GM12874 (cell line): ENCODE results near the gene MAGI2.

Source experiments
- TF ChIP-seq, protein P1 (sequence below): IDR thresholded peaks from 2 replicates; pipeline ENCODE4 v1.5.1; 2011; ENCODE audit warnings: low read depth, mild to moderate bottlenecking, control low read depth, low read length, moderate library complexity; ENCODE audit not compliant: insufficient read depth

Gene MAGI2

DNA sequence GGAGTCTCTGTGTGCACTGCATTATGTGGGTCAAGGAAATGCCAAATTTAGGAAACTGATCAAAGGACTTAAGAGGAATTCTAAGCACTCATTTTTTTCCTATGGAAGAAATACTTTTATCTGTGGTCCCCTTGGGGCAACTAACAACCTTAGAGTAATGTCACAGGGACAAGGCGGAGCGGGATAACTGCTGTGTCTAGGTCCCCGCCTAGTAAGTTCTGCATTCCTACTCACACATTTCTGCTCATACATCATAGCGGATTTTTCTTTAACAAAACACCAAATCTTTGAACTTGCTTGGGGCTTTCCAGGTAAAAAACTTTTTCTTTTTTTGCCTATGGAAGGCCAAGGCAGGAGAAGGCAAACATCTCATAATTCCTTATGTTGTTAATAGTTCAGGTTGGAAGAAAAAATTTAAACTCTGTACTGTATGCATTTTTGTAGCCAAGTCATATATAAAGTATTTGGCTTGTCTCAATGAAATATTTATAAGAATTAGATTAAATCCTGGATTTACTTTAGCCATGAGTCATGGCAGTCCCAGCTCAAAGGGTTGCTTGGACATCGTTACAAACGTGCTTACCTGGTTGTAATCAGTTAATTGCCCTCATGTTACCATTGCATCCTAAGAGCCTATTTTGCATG is 1369.9 kb downstream of the MAGI2 start:
- TF ChIP-seq, protein P1, sequence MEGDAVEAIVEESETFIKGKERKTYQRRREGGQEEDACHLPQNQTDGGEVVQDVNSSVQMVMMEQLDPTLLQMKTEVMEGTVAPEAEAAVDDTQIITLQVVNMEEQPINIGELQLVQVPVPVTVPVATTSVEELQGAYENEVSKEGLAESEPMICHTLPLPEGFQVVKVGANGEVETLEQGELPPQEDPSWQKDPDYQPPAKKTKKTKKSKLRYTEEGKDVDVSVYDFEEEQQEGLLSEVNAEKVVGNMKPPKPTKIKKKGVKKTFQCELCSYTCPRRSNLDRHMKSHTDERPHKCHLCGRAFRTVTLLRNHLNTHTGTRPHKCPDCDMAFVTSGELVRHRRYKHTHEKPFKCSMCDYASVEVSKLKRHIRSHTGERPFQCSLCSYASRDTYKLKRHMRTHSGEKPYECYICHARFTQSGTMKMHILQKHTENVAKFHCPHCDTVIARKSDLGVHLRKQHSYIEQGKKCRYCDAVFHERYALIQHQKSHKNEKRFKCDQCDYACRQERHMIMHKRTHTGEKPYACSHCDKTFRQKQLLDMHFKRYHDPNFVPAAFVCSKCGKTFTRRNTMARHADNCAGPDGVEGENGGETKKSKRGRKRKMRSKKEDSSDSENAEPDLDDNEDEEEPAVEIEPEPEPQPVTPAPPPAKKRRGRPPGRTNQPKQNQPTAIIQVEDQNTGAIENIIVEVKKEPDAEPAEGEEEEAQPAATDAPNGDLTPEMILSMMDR, result no peak

DNA sequence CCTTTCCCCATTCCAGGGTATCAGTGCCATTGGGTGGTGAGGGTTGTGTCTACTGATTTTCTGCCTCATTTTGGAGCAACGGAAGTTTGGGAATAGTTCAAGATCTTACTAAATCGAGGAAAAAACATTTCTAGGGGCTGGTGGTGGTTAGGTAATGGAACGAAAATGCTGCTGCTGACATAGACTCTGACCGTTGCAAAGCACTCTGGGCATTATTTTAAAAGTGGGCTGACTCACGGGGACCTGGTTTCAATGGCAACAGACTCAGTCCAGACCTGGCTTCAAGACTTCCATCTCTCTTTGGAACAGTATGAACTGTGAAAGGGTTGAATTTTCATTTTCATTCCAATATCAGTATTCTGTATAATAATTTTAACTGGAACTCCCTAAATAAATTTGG is 1370.9 kb downstream of the MAGI2 start:
- TF ChIP-seq, protein P1, result no peak

DNA sequence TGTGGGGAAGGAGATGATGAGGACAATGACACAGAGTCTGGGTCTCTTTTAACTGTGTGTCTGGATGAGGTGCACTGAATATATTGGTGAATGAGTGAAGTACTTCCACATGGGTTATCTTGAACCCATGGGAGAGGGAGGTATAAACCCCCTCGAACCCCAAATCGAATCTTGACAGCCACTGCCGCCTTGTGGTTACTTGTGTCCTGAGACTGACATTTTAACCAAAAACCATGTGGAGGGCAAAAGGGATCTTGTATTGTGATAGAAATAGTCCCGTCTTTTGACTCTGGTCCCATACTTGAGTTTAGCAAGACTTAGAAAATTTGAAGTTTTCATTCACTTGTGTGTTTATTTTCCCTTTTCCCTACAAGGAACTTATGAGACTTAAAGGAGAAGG is 1371.6 kb downstream of the MAGI2 start:
- TF ChIP-seq, protein P1, result no peak

DNA sequence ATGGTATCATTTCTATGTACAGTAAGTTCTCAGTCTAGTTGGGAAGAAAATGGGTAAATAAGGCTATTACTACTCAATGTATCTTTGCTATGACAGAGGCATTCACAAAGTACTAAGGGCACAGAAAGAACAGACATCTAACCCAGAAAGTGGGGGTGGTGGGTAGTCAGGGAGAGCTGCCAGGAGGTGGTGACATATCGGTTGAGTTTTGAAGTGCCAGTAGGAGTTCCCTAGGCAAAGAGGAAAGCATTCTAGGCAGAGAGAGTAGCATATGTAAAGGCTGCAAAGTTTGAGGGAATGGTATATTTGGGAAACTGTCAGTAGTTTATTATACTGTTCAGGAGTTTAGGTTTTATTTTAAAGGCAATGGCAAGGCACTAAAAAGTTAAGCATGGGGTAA is 1372.1 kb downstream of the MAGI2 start:
- TF ChIP-seq, protein P1, result no peak

DNA sequence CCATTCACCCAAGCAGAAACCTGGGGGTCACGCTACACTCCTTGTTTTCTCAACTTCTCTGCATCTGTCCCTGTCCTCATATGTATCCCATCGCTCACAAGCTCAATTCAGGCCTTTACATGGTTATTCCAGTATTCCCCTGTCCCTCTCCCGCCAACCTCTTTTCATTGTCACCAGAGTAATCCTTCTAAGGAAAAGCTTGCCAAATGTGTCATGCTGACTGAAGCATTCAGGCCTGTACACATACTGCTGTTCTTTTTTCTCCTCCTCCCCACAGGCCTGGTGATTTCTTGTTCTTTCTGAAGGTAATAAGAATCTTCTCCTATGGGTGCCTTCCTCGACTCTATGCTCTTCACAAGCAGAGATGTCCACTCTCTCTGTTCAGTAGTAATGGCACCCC is 1372.7 kb downstream of the MAGI2 start:
- TF ChIP-seq, protein P1, result no peak

DNA sequence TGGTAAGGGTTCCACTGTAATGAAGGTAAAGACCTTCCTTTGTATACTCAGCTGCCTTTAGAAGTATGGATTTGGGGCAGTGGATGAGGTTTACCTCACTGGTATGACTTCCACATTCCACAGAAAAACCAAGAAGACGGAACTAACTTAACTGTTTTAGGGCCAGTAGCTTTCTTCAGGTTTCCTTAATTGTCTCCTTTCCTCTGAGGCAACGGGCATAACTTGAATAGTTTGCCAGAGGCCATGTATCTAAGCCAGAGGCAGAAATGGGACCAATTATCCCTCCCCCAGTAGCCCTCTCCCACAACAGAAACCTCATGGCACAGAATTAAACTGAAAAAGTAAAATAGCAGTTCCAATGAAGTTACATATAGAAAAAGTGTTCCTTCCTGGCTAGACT is 1373.2 kb downstream of the MAGI2 start:
- TF ChIP-seq, protein P1, result no peak

DNA sequence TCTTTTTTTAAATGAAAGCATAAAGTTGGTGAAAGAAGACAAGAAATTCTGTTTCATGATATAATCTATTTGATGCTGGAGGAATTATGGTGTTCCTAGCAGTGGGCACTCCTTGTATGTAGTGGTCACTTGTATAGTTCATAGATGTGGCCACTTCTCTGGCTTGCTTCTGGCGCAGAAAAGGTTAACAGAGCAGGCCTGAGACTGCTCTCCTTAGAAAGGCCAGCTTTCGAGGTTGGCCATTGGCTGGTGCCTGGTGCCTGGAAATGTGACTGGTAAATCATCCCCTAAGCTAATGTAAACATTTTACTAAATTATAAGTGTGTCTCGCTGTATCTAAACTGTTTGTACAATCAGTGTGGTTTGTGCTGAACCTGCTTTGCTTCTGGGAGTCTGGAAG is 1378.8 kb downstream of the MAGI2 start:
- TF ChIP-seq, protein P1, result no peak
